ENCODE data around the gene ZNF710. TPM values are rescaled to one million over a fixed set of nuclear protein-coding genes. Genes with fewer than 3 reads are reported as not detected.

ZNF710 gene
- polyA plus RNA-seq, 3 donors = 15.8 to 17.4 (median 16.9) TPM

DNA sequence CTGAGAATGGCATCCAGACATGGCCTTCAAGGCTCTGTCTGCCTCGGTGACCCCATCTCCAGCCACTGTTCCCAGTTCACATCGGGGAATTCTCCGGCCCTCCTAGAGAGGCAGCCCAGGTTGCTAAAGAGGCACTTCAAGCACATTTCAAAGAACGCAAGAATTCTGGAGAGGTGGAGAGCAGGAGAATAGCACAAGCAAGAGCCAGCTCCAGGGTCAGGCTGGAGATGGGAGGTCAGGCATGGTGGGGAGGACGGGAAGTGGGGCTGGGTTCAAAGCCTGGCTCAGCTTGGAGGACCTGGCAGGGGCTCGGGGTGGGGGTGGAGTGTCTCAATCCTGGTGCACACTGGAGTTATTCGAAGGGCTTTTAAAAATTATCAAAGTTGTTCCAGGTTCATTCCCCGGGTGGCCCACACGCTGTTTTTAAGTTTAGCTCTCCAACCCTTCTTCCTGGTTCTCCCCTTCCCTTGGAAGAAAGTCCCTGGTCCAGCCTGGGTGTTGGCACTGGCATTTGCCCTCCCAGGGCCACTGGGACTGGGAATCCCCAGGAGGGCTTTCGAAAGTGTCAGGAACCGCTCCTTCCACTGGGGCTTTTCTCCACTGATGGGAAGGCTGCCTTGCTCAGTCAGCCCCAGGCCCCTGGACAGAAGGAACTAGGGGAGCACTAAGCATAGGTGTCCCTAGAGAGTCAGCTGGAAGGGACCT is 35.8 kb downstream of the ZNF710 start:
- DNase-seq (ENCODE audit: low read depth in 3 of 3, low spot score in 2 of 3) = no peak

DNA sequence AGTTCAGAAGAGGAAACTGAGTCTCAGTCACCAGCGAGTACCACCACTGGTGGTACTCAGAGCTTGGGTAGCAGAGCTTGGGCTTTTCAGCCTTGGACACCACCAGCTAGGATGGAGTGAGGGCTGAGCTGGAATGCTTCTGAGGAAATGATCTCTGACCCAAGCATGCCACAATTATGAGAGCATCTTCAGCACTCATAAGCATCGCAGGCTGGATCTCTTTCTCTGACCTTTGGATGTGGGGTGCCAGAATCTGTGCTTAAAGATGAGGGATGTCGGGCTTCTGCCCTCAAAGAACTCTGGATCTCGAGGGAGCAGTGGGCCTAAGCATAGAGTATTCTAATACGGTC is 36.4 kb downstream of the ZNF710 start:
- no peak for DNase-seq (ENCODE audit: low read depth in 3 of 3, low spot score in 2 of 3)

DNA sequence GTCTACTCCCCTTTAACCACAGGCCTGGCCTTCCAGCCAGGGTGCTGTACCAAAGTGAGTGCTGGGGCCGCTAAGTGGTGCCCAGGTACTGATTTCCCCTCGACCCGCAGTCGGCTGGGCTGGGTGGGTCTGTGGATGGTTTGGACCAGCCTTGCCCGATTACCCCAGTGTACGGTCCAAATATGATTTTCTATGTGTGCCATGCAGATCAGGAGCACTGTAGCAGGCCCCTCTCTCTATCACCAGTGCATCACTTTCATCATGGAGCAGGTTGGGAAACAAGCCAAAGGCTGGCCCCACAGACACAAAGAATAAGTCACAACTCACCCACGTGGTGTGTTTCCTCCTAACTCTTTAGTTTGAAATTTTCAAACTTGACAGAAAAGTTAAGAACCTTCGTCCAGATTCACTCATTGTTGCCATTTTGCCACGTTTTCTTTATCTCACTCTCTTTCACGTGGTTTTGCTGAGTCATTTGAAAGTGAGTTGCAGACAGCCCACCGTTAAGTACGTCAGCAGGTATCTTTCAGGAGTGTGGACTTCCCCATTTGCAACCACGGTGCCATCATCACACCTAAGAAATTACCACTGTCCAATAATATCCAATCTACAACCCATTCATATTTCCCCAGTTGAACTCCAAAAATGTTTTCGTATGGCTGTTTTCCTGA is 37.0 kb downstream of the ZNF710 start:
- DNase-seq (ENCODE audit: low read depth in 3 of 3, low spot score in 2 of 3) = no peak

DNA sequence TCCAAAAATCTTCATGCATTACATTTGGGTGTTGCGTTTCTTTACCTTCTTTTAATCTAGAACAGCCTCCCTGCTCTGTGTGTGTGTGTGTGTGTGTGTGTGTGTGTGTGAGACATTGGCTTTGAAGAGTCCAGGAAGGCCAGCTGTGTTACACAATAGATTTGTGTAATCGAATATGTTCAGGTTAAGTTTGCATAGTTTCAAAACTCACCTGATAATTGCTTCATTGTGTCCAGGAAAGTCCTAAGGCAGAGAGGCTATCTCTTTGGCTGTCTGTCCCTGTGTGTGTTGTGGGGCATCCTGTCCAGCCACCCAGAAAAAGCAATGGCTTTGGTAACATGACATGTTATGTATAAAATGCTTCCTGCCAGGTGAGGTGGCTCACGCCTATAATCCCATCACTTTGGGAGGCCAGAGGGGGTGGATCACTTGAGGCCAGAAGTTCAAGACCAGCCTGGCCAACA is 37.5 kb downstream of the ZNF710 start:
- DNase-seq (ENCODE audit: low read depth in 3 of 3, low spot score in 2 of 3) = no peak

DNA sequence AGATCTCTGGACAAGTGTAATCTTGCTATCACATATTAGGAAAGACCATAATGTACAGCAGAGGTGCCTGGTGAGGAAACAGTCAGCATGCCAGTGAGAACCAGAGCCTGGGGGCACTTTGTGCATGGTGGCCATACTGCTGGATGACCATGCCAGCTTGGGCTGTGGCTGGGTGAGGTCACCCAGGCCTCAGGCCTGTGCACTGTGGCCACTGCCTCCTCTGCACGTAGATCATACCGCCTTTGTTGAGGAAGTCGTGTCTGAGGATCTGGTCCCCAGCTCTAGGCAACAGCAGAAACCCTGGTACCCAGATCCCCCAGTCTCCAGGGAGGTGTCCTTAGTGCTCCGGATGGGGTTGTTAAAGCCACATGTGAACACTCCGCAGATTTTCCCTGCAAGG is 38.9 kb downstream of the ZNF710 start:
- DNase-seq (ENCODE audit: low read depth in 3 of 3, low spot score in 2 of 3) = no peak

DNA sequence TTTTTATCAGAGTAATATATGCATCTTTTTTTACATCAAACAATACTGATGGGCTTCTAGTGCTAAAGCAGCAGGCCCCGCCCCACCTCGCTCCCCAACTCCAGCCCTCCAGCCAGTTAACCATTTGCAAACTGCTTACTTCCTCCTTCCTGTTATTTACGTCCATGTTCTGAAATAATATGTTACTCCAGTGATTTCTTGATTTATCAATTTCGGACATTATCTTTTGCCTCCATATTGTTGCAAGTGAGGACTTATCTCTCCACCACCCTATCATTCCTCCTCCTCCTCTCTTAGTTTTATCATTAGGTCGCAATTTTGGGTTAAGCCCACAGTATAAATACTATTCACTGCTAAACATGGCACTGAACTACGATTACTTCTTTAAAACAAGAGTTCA is 39.5 kb downstream of the ZNF710 start:
- DNase-seq (ENCODE audit: low read depth in 3 of 3, low spot score in 2 of 3) = no peak

DNA sequence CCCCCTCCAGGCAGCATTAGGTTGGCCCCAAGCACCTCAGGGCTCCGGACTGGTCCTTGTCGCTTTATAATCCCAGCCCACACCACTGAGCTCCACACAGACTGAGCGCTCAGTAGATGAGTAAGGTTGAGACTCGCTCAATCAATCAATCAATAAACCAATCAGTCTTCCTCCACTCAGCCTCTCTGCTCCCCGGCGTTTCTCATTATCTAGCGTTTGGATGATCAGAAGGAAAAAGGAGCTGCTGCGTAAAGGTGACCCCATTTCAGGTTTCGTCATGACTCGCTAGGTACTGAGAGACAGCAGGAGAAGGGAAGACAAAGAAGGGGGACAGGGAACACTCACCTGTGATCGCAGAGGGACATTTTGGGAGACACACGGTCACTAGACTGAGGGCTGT is 41.2 kb downstream of the ZNF710 start:
- DNase-seq (ENCODE audit: low read depth in 3 of 3, low spot score in 2 of 3) = no peak

DNA sequence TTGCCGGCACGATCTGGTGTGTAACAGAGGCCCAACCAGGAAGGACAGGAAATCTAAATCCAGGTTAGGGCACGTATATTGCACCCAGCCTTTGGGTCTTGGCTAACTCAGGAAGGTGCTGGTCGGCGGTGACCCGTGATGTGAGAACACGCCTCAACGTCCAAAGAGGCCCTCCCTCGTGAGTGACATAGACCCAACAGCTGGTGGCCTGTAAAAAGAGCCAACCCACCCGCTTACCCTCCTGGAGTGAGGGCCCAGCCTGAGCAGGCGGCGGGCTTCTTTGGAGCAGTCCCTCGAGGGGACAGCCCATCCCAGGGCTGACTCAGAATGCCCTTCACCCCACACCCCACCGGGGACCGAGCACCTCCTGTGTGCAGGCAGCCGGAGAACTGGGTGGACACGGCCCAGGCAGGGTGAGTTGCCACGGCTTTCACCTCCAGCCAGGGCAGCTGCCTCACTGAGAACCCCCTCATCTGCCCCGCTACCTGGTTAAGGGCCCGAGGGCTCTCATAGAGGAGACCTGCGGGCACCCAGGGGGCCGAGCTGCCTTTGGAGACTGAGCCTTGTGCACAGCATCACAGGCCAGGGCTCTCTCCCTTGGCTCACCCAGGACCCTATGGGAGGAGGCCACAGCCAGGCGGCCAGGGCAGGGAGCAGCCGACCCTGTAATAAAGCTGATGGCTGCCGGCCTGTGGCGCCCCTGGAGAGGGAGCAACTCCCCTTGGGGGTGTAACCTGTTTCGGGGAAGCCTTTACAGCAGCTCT is 41.8 kb downstream of the ZNF710 start:
- DNase-seq (ENCODE audit: low read depth in 3 of 3, low spot score in 2 of 3) = no peak

DNA sequence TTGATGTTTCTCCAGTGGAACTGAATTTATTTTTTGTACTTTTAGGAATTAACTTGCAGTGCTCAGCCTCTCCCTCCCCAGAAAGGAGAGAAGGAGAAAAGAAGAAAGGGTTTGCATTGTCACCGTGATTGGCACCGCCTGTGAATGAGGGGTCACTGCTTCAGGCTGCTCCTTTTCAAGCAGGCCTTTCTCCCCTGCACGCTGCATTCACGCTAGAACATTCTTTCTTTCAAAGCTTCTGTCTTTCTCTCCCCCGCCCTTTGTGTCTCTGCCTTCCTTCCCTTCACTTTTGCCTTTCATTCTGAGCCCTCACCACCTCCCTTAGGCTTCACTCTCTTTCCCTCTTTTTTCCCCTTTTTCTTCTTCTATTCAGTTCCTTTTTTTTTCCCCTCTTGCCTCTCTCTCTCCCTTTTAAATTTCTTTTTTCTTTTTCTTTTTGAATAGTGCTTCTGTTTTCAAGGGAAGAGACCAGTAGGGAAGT is 42.4 kb downstream of the ZNF710 start:
- no peak for DNase-seq (ENCODE audit: low read depth in 3 of 3, low spot score in 2 of 3)

DNA sequence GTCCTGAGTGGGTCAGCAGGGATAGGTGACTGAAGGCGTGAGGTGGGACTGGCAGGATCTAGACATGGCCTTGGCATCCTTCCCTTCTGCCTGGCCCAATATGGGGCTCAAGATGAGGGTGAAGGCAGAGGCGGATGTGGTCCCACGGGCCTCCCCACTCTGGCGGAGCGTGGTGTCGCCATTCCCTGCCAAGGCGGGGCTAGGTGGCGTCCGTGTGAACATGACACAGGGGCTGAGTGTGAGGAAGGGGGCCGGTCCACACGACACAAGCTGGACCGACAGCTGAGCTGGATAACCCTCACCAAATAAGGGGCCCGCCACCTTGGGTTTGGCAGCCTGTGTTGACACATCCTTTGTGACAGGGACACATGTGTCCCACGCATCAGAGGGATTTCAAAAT is 43.1 kb downstream of the ZNF710 start:
- no peak for DNase-seq (ENCODE audit: low read depth in 3 of 3, low spot score in 2 of 3)

DNA sequence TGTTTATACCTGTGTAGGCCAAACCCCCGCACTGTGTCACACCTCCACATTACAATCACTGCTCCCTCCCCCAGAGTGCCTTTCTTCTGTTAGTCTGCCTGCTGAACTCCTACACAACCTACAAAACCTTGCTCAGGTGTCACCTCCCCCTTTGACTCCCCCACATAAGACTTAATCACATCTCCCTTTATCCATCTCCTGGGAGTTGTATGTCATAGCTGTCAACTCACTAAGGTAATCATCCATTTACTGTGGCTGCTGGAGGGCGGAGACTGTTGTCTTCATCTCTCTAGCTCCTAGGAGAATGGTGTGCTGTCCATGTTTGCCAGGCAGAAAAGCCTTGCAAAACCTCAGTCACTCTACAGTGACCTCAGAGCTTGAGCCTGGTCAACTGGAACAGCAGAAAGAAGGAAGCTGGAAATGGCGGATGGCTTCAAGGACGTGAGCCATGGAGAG is 43.8 kb downstream of the ZNF710 start:
- no peak for DNase-seq (ENCODE audit: low read depth in 3 of 3, low spot score in 2 of 3)

DNA sequence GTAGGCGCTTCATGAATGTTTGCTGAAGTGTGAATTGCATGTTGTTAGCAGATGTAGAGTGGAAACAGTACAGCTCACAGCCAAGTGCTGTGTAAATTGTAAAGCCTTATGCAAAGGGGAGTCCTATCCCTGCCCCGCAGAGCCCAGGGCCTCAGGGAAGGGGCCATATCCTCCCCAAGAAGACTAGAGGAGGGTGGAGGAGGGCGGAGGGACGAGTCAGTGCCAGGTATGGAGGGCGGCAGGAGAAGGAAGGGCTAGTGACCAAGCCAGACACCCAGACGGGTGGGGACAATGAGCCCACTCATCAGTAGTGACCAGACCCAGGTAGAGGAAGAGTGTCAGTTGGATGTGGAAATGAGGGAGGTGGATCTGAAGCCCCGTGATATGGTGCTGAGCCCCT is 45.2 kb downstream of the ZNF710 start:
- DNase-seq (ENCODE audit: low read depth in 3 of 3, low spot score in 2 of 3) = no peak

DNA sequence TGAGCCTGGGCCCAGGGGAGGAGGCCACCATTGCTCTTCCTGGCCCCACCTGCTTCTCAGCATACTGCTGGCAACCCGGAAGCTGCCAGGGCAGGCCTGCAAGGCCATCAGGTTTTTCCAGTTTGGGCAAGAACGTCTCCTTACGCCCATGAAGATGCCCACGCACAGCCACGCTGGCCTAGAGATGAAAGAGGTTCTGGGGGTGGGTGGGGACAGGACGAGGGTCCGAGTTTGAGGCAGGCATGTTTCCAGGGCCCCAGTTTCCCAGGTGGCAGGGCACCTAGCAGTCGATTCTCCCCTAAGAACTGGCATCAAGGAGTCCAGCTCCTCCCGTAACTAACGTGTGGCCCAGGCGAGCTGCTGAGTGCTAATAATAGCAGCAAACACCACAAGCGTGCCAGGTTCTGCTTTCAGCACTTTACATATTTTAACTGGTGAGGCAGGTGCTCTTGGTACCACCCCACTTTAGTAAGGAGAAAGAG is 45.8 kb downstream of the ZNF710 start:
- DNase-seq (ENCODE audit: low read depth in 3 of 3, low spot score in 2 of 3) = no peak

DNA sequence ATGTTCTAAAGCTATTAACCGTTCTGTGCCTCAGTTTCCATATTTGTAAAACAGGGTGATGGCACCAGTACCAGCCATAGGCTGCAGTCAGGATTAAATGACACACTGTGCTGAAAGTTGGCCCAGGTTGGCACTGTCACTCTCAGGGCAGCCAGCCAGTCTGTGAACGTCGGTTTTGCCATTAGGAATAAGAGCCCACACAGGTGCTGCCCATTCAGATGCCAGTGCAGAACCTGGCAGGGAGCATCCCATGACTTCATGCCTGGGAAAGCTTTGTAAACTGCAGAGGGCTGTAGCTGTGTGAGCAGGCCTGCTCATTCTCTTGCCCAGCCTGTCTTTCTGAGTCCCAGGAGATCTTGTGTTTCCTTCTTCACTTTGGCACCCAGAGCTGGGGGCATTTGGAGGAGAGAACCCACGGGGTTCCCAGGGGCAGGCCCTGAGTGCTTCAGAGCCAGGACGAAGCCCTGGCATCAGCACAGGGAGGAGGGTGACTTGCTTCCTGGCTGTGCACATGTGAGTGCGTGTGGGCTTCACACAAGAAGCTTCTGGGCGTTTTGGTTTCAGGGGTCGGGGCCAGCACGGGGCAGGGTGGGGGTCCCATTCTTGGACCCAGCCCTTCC is 46.9 kb downstream of the ZNF710 start:
- no peak for DNase-seq (ENCODE audit: low read depth in 3 of 3, low spot score in 2 of 3)

DNA sequence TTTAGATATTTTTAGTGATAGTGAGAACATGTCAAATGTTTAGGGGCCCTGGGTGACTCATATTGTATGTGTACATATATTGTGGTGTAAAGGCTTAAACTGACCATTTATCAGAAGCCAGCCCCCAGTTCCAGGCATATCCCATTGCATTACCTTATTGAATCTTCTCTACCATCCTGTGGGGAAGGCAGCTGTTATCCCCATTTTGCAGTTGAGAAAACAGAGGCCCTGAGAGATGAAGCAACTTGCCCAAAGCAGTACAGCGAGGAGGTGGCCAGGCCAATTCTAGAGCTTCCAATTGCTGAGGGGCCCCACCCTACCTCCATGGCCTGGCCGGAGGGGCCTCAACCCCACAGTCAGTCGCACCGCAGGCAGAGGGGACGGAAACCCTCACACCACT is 47.9 kb downstream of the ZNF710 start:
- no peak for DNase-seq (ENCODE audit: low read depth in 3 of 3, low spot score in 2 of 3)

DNA sequence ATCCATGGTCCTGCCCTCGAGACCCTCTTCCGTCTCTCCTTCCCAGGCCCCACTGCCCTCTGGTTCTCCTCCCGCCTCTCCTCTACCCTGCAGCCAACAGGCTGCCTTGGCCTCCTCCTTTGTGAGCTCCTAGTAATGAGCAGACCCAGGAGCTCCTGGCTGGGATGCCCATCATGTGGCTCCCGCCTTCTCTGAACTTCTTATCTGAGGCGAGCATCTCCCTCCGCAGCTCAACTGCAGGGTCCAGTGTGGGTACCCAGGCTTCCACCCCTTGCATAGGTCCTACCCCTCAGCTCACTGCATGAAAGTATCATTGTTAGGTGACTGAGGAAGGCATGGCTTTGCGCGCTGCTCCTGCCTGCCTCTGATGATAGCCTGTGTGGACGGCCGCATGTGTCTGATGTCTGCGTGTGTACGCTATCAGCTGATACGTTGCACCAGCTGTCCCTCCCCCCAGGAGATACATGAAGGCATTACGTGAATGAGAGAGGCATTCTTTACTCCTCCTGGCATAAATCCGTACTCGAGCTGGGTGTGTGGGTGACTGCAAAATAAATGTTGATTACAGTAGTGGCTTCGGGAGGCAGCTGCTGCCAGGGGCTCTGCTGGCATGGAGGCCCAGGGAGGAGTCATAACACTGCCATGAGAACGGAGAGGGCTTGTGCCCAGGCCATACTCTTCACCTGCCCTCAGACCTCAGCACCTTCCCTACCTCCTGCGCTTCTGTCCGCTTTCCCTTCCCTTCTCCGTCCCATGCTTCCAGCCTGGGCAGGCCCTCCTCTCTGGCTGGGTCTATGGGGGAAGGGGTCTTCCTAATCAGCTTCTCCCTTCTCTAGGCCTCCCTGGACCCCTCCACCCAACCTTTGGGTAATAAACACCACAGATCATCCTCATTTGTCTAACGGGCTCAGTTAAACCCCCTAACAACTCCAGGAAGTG is 48.8 kb downstream of the ZNF710 start:
- DNase-seq (ENCODE audit: low read depth in 3 of 3, low spot score in 2 of 3) = no peak

DNA sequence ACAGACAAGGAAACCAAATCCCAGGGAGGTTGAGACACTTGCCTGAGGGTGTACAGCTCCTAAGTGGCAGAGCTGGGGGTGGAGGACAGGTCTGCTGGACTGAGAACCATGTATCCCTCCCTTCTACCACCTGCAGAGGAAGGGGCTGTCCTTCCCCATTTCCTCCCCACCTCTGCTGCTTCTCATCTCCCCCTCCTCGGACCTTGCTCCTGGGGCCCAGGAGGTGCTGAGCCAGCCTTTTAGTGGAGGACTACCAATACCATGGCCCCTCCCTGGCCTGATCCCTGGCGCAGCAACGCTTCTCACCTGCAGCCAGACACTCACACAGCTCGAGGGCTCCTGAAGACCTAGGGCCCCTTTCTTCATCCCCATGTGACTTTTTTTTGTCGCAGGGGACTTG is 50.8 kb downstream of the ZNF710 start:
- DNase-seq (ENCODE audit: low read depth in 3 of 3, low spot score in 2 of 3) = no peak

DNA sequence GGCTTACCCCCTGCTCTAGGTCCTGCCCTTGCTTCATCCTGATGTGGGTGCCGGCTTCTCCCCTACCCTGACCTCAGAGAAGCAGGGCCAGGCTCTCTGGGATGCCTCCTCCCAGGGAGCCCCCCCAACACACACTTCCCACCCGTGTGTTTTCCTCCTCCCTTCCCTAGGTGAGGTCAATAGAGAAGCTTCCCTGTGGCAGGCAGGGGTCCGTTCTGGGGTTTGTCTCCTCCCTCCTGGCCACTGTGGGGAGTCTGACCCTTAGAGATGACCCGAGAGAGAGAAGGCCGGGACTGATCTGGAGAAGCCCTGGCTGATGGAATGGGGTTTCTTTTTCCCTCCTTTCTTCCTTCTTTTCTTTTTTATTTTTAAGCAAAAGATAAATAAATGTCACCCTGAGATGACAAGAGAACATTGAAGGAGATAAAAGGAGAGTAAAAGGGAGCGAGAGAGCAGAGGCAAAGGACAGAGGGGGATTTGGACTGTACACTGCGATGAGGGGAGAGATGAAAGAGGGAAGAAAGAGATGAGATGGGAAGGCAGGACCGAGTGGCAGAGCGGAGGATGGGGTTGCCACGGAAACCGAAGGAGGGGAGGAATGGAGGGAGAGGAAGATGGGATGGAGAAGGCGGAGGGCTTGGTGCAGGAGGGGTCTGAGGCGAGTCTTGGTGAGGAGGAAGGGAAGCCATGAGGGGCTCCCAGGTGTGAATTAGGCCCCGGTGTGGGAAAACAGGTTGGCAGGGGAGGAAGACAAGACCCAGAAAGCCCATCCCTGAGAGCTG is 52.8 kb downstream of the ZNF710 start:
- DNase-seq (ENCODE audit: low read depth in 3 of 3, low spot score in 2 of 3) = no peak

DNA sequence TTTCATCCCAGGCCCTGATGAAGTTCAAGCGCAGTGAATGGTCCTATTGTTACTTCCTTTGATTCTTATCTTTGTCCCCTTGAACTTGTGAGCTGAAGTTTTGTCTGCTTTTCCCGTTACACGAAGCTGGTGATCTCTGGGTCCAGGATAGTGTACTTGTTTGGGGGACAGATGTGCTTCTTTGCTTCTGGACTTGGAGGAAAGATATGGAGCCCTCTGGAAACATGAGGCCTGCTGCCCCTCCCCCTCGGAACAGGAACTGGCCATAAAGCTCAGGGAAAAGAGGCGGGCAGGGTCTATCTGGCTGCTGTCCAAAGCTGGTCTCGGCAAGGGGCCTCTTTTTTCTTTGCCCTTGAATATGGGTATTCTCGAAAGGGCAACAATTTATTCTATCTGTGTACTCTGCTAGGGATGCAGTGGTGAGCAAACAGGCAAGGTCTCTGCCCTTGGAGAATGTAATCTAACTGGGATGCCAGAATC is 53.5 kb downstream of the ZNF710 start:
- DNase-seq (ENCODE audit: low read depth in 3 of 3, low spot score in 2 of 3) = no peak

Data from right renal cortex interstitium (tissue), 3 donors.